GM21381 (cell line): ENCODE results near the gene NDST4.

Experiments
- ATAC-seq: cut with Tn5 transposase; IDR thresholded peaks from one replicate; pipeline ENCODE4 v1.9.1; 2021; ENCODE audit warnings: mild to moderate bottlenecking, moderate library complexity; ENCODE audit not compliant: unreplicated experiment

The NDST4 gene

DNA sequence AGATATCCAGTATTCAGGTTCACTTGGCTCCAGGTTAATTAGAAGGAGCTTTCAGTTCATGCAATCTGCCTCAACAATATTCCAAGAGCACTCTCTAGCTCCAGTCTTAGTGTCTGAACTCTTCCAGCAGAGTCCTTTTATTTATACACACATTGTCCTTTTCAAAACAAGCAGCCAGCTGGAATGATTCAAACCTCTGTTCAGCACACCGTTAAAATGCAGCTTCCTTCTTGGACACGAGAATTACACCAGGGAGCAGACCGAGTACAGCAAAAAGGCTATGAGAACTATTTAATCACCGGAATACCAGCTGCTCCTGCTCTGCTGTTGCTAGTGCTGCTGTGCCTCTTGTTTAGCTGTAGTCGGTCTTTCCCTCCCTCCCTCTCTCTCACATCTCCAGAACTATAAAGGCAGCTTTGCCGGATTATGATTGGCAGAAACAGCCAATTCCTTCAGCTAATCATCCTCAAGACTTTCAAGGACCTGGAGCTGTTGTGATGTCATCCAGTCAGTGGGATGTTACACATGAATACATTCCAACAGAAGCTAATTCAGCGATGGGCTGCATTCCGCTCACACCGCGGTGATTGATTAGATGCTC is at the start of gene NDST4:
TSS of gene NDST4 (minus strand) at position 115 of the 601 bp plus-strand sequence. CDS start 36,584 bp downstream, outside the sequence.
- ATAC-seq = no peak

DNA sequence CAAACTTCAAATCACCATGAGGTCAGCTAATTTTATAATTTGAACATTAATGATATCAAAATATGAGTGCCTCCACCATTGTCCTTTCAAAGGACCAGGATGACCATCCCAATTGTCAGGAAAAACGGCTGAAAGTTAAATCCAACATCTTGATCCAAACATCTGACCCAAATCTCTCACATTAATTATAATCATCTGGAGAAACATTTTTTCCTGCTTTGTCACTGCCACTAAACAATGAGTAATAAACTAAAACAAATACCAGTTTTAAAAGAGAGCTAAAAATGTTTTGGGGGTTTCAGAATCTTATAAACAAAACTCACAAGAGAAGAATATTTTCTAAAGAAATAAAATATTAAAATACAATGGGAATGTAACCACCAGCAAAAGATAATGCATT is 45.7 kb upstream of the NDST4 start:
- ATAC-seq = no peak

GRCh38 chr4:115158296-115158695 is 44.9 kb upstream of the NDST4 start:
- ATAC-seq = no peak

GRCh38 chr4:115154826-115155225 is 41.4 kb upstream of the NDST4 start:
- ATAC-seq = no peak

- no peak for ATAC-seq
Observed at GRCh38 chr4:115152965-115153364, 39.5 kb upstream of the NDST4 start.

- peak; percentile 57 for ATAC-seq
Observed at GRCh38 chr4:115152081-115152480, 38.7 kb upstream of the NDST4 start.

DNA sequence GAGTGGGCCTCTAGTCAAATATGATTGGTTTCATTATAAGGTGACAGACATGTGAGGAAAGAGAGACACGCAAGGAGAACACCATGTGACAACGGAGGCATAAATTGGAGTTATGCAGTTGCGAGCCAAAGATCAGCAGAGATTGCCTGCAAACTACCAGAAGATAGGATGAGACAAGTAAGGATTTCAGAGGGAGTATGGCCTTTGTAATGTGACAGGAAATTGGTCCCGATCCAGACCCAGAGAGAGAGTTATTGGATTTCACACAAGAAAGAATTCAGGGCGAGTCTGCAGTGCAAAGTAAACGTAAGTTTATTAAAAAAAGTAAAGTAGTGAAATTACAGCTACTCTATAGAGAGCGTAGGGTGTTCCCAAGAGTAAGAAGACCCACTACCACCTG is 35.7 kb upstream of the NDST4 start:
- no peak for ATAC-seq

- no peak for ATAC-seq
Observed at GRCh38 chr4:115145393-115146160, 32.2 kb upstream of the NDST4 start.

DNA sequence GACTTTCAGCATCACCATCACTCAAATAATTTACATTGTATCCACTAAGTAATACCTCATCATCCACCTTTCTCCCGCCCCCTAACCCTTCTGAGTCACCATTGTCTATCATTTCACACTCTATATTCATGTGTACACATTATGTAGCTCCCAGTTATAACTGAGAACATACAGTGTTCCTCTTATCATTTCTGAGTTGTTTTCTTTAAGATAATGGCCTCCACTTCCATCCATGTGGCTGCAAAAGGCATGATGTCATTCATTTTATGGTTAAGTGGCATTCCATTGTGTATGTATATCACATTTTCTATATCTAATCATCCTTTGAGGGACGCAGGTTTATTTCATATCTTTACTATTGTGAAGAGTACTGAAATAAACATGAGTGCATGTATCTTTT is 14.6 kb upstream of the NDST4 start:
- no peak for ATAC-seq

DNA sequence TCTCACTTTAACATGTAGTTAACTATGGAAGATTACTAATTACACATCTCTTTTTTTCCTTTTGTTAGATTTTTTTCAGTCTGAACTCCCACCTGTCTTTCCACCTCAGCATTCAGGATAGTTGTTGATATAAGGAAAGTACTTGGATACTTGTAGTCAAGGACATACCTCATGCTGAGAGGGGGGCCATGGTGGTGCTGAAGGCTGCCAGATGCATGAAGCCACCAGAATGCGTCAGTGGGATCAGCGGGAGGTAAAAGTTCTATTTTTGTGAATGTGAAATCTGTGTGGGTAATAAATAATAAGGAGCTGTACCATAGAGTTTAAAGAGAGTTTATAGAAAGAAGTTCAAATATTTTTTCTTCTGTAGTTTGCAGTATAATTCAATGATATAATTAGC is 13.1 kb upstream of the NDST4 start:
- ATAC-seq = no peak

GRCh38 chr4:115121351-115122043 is 8.1 kb upstream of the NDST4 start:
- ATAC-seq = no peak

DNA sequence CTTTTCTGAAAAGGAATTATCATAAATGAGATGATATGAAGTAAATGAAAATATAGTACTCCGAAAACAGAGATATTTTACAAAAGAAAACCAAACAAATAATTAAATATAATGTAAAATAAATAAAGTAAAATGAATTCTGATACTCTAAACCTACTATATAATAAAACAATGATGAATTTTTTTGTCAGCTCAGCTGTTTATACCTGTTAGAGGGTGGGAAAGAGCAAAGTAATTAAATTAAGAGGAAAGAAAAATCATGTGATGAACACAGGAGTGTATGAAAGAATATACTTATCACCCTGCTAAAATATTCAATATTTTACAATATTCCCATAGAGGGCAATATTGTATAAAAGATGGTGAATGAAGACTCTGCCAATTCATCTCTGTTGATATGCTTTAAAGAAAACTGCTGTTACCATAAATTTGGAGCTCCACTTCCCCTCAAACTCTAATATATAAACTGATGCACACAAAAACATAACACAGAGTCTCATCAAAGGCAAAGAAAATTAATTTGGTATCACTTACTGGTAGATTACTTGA is 6.5 kb upstream of the NDST4 start:
- no peak for ATAC-seq

- no peak for ATAC-seq
Observed at GRCh38 chr4:115117651-115118050, 4.2 kb upstream of the NDST4 start.

- no peak for ATAC-seq
Observed at GRCh38 chr4:115110191-115111181, 2.9 kb downstream of the NDST4 start.

- no peak for ATAC-seq
Observed at GRCh38 chr4:115108850-115109249, 4.6 kb downstream of the NDST4 start.

GRCh38 chr4:115107411-115107810 is 6.0 kb downstream of the NDST4 start:
- no peak for ATAC-seq

DNA sequence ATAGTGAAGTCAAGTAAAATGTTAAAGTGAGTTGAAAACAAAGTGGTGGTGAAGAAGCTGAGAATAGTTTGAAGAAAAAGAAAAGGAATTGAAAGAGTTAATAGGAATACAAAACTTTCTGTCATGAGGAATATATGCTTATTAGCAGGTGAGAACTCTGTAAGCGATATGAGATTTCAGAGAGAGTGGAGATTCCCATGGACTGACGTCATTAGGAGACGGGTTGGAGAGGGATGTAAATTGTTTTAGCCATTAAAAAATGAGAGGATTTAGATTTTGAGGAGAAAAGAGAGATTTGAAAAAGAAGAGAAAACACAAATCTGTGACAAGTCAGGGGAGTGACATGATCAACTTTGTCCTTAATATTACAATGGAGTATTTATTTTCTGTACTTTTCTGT is 11.7 kb downstream of the NDST4 start:
- ATAC-seq = no peak

DNA sequence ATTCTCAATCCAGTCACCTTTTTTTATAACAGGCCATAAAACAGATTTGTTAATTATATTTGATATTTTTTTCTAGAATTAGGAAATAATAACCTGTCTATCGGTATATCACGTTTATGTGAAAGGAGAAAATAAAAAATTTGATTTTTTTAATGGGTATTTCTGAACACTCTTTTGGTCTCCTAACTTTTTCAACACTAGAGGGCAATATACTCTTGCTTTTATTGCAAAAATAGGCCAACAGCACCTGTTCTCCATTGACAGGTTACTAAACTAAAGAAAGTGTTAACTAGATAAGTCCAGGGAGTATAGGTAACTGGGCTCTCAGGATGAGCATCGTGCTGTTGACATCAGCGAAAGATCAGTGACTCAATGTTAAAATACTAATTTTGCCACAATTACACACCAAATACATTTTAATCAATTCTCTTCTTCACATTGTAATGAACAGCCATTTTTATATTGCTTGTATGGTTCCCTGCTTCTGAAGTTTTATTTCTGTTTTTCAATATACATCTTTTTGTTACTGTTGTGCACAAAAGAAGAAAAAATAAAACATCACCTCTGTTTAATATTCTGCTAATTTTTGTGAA is 22.8 kb downstream of the NDST4 start:
- peak; percentile 78 for ATAC-seq

DNA sequence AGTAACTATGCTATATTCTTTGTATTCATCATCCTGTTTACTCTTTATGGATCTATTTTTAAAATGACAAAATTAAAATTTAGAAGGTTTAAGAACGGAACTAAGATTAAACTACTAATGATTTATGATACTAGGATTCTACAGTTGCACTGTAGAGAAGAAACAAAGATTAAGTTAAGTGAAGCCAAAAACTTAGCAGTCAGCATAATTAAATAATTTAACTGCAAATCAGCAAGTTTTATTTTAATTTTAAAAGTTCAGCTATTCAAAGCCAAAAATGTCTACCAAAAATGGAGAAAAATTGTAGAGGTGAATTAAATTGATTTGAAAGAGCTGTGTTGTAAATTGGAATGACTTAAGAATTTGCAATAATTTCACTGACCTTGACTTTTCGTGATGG is 30.8 kb downstream of the NDST4 start:
- ATAC-seq = no peak

DNA sequence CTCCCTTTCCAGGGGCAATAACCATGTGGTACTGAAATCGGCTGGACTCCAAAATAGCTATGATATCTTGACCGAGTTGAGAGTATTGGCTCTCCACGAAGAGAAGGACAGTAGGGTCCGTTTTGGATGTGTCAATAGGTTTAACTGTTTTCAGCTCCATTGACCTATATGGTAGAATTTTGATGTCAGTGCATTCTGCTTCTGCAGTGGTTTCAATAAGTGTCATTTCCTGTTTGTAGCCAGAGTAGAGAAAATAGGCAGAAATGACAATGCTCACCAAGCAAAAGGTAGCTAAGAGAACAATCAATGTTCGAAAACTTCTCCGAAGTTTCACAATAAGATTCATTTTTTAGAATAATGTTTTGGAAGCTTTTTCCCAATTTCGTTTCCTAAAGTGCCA is 36.7 kb downstream of the NDST4 start:
- ATAC-seq = no peak
